ENCODE results near the gene GPSM1.

GPSM1 gene

GRCh38 chr9:136304456-136304855, 22.9 kb upstream of the GPSM1 start:
- DNase-seq (ENCODE audit: low read depth in 2 of 2), result no peak

GRCh38 chr9:136304981-136305380, 22.4 kb upstream of the GPSM1 start:
- no peak for DNase-seq (ENCODE audit: low read depth in 2 of 2)

- DNase-seq (ENCODE audit: low read depth in 2 of 2), result no peak
Measured at GRCh38 chr9:136305804-136306203, 21.5 kb upstream of the GPSM1 start.

GRCh38 chr9:136306211-136307208, 20.8 kb upstream of the GPSM1 start:
- no peak for DNase-seq (ENCODE audit: low read depth in 2 of 2)

- no peak for DNase-seq (ENCODE audit: low read depth in 2 of 2)
Measured at GRCh38 chr9:136307215-136307750, 20.1 kb upstream of the GPSM1 start.

- no peak for DNase-seq (ENCODE audit: low read depth in 2 of 2)
Measured at GRCh38 chr9:136308006-136308701, 19.2 kb upstream of the GPSM1 start.

GRCh38 chr9:136308702-136309053, 18.7 kb upstream of the GPSM1 start:
- DNase-seq (ENCODE audit: low read depth in 2 of 2), result no peak

GRCh38 chr9:136309101-136309801, 18.1 kb upstream of the GPSM1 start:
- no peak for DNase-seq (ENCODE audit: low read depth in 2 of 2)

GRCh38 chr9:136309806-136310220, 17.5 kb upstream of the GPSM1 start:
- DNase-seq (ENCODE audit: low read depth in 2 of 2), result no peak

GRCh38 chr9:136310273-136311030, 16.9 kb upstream of the GPSM1 start:
- no peak for DNase-seq (ENCODE audit: low read depth in 2 of 2)

GRCh38 chr9:136311051-136312008, 16.0 kb upstream of the GPSM1 start:
- no peak for DNase-seq (ENCODE audit: low read depth in 2 of 2)

- no peak for DNase-seq (ENCODE audit: low read depth in 2 of 2)
Measured at GRCh38 chr9:136312009-136312375, 15.3 kb upstream of the GPSM1 start.

GRCh38 chr9:136312436-136312835, 14.9 kb upstream of the GPSM1 start:
- DNase-seq (ENCODE audit: low read depth in 2 of 2), result peak in 1 of 2 experiments; percentile 25

- DNase-seq (ENCODE audit: low read depth in 2 of 2), result no peak
Measured at GRCh38 chr9:136313111-136314055, 14.0 kb upstream of the GPSM1 start.

- no peak for DNase-seq (ENCODE audit: low read depth in 2 of 2)
Measured at GRCh38 chr9:136314056-136314416, 13.3 kb upstream of the GPSM1 start.

GRCh38 chr9:136314944-136315343, 12.4 kb upstream of the GPSM1 start:
- DNase-seq (ENCODE audit: low read depth in 2 of 2), result no peak

GRCh38 chr9:136316271-136316751, 11.0 kb upstream of the GPSM1 start:
- DNase-seq (ENCODE audit: low read depth in 2 of 2), result no peak

- no peak for DNase-seq (ENCODE audit: low read depth in 2 of 2)
Measured at GRCh38 chr9:136316896-136317676, 10.3 kb upstream of the GPSM1 start.

Data from fibroblast of skin of left quadriceps (primary cell).